ENCODE data around the gene UACA.

GRCh38 chr15:70652341-70652740, 111.0 kb downstream of the UACA start:
- TF ChIP-seq POLR2AphosphoS5 (IDR thresholded peaks at IDR 0.05; ENCODE audit: low read depth) (no peak), REST (IDR thresholded peaks at IDR 0.05; ENCODE audit: unreplicated experiment) (no peak)

Measured in GM23338 (cell line).